AG09319 (cell line): ENCODE measurements around the gene PRRT1B.

Experiments
- DNase-seq: peaks from one replicate; pipeline ENCODE4 v3.0.0-alpha.2; 2010; ENCODE audit warnings: low read depth; ENCODE audit errors: extremely low read depth
- TF ChIP-seq, protein P1 (sequence below): IDR thresholded peaks from 2 replicates; pipeline ENCODE4 v1.5.1; 2011; ENCODE audit warnings: low read depth, mild to moderate bottlenecking, inconsistent platforms, low read length, moderate library complexity

The PRRT1B gene

DNA sequence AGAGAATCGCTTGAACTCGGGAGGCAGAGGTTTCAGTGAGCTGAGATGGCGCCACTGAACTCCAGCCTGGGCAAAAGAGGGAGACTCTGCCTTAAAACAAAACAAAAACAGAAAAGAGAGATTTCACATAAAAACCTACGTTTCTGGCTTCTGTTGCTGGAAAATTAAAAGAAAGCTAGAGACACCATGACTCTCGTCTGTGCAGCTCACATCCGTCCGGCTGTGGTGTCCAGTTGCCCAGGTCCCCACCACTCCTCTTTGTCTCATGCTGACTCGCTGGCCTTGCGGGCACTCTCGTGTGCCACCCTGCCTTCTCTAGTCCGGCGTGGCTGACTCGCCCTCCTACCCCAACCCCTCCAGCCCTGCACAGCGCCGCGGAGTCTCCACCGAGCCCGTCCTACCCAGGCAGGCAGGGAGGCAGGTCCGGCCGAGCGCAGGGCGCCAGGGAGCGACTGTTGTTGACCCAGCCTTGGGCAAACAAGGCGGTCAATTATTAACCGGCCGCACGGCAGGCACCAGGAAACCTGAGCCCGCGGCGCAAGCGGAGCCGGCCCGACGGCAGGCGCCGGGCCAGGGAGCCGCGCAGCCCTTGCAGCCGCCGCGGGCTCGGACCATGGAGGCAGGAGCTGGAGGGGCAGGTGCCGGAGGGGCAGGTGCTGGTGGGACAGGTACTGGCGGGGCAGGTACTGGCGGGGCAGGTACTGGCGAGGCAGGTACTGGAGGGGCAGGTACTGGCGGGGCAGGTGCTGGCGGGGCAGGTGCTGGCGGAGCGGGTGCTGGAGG, at the start of gene PRRT1B:
TSS of gene PRRT1B (plus strand) at position 521 of the 783 bp plus-strand sequence. CDS start at position 614, 93 bp downstream.
- DNase-seq, result no peak
- TF ChIP-seq, protein P1, sequence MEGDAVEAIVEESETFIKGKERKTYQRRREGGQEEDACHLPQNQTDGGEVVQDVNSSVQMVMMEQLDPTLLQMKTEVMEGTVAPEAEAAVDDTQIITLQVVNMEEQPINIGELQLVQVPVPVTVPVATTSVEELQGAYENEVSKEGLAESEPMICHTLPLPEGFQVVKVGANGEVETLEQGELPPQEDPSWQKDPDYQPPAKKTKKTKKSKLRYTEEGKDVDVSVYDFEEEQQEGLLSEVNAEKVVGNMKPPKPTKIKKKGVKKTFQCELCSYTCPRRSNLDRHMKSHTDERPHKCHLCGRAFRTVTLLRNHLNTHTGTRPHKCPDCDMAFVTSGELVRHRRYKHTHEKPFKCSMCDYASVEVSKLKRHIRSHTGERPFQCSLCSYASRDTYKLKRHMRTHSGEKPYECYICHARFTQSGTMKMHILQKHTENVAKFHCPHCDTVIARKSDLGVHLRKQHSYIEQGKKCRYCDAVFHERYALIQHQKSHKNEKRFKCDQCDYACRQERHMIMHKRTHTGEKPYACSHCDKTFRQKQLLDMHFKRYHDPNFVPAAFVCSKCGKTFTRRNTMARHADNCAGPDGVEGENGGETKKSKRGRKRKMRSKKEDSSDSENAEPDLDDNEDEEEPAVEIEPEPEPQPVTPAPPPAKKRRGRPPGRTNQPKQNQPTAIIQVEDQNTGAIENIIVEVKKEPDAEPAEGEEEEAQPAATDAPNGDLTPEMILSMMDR, result no peak

- TF ChIP-seq, protein P1, result no peak
- DNase-seq, result no peak
Observed at GRCh38 chr9:131495785-131496184, 49.5 kb upstream of the PRRT1B start.

DNA sequence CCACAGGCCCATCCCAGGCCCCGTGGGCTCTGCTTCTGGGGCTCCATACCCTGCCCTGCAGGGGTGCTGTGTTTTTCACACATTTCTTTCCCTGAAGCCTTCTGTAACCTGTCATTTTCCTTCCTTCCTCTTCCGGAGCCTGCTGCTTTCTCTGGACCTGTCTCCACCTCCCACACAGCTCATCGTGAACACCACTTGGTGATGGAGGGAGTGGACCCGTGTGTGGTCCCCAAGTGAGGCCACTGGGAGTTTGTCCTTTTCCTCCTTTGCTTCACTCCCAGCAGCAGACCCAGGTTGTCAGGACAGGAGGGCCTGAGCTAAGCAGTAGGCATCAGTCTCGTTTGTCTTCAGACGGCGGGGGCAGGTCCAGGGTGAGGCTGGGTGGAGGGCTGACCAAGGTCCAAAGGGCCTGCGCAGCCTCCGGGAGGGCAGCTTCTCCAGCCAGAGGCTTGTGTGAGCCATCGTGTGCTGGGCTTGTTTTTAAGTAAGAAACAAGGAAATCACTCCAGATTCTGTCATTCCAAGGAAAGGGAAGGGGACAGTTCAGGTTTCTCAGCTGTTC, 48.4 kb upstream of the PRRT1B start:
- no peak for DNase-seq
- TF ChIP-seq, protein P1, result no peak

DNA sequence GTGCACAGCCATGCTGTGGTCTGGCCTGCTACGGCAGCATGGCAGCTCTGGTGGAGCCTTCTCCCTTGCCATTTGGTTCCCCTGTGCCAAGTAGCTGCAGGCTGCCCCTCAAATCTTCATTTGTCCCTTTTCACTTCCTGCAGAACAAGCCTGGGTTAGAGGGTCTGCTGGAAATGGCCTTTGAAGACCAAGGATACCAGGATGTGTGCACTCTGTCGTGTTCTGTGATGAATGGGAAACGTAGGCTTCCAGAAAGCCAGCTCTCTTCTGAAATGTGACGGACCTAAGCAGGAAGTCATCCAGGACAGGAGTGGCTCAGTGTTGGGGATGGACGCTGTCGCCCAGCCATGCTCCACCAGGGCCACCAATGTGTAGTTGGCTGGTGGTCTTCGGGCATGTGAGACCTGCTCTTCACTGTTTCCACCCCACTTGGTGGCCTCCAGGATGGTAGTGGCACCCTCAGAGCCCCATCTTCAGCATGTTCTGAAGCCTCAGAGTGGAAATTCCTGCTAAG, 46.0 kb upstream of the PRRT1B start:
- TF ChIP-seq, protein P1, result no peak
- DNase-seq, result no peak

GRCh38 chr9:131500377-131500776, 44.9 kb upstream of the PRRT1B start:
- no peak for DNase-seq
- TF ChIP-seq, protein P1, result no peak

DNA sequence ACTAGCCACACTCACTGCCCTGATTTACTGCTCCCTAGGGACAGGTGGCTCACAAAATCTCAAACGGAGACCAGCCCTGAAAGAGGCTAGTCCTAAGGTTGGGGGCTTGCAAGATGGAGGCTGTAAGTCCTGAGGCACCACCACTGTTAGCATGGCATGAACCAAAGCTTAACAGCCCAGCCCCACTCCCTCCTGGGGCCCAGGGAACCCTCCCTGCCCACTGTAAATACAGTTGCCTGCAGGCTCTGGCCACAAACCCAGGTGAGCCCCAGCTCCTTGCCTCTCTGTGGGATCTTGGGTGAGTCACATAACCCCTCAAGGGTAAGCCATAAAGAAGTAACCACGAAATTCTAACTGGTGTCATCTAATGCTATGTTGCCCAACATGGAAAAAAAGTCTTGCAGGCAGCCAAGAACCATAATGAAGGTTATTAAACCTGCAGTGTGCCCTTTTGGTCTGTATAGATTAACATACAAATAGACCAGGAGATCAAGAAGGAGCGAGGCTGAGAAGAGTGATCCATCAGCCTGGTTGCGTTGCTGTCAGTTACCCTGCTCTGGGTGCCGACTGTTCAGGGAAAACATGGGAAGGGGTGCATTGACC, 44.3 kb upstream of the PRRT1B start:
- DNase-seq, result no peak
- TF ChIP-seq, protein P1, result no peak
